ENCODE data around the gene EFNA4. TPM values are rescaled to one million over a fixed set of nuclear protein-coding genes. Genes with fewer than 3 reads are reported as not detected.

EFNA4 gene
- polyA plus RNA-seq, 2 of the 4 experiments (the other 2 are of a cell fraction): 3.1 to 8.7 TPM

DNA sequence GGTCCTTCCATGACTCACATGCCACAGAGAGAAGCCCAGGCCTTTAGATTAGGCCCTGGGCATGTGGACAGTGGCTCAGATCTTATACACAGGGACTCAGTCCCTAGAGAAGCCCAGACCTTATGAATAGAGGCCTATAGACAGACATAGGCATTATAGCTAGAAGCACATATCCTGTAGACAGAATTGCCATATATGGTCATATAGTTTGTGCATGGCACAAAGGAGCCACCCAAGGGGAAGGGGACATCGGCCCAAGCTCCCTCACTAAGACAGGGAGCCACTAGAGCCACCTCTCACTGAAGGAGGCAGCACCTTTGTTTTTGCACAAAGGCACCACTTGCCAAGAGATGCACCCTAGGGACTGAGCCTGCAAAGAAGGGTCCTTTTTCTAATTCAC lies 12.8 kb downstream of the EFNA4 start (continued):
- TF ChIP-seq MAZ (IDR thresholded peaks at IDR 0.05; ENCODE audit: borderline replicate concordance, low read depth, low read length) (no peak), CBX8 (IDR thresholded peaks at IDR 0.05) (no peak)
- TF ChIP-seq, protein P1, sequence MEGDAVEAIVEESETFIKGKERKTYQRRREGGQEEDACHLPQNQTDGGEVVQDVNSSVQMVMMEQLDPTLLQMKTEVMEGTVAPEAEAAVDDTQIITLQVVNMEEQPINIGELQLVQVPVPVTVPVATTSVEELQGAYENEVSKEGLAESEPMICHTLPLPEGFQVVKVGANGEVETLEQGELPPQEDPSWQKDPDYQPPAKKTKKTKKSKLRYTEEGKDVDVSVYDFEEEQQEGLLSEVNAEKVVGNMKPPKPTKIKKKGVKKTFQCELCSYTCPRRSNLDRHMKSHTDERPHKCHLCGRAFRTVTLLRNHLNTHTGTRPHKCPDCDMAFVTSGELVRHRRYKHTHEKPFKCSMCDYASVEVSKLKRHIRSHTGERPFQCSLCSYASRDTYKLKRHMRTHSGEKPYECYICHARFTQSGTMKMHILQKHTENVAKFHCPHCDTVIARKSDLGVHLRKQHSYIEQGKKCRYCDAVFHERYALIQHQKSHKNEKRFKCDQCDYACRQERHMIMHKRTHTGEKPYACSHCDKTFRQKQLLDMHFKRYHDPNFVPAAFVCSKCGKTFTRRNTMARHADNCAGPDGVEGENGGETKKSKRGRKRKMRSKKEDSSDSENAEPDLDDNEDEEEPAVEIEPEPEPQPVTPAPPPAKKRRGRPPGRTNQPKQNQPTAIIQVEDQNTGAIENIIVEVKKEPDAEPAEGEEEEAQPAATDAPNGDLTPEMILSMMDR (IDR thresholded peaks at IDR 0.05): no peak

DNA sequence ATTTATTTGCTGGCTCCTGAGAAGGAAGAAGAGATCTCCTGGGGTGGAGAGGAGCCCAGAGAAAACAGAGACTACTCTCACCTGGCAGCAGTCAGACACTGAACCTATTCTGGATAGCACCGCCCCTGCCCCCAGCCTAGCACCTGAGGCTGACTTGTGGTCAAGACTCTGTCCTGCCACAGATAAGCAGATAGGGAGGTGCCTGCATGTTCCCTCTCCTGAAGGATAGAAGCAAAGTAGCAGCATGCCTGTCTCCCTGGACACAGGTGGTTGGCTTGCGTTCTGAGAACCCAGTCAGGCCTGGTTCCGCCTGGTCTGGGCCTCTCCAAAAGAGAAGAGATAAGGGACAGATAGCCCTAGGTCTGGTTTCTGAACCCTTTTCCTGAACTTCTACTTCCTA lies 13.8 kb downstream of the EFNA4 start:
- DNase-seq (ENCODE audit: low read depth in 1 of 2, low spot score in 1 of 2) (no peak), ATAC-seq (no peak), FAIRE-seq (no peak)
- Histone ChIP-seq H3K4me3 (no peak overlapping the region), H3K4me1 (peaks cover 39% of the 10 kb centered on the region), H3K9me3 (no peaks in the 10 kb centered on the region), H3K27ac (no peak overlapping the region; a peak in 1 of 6 replicates), H3K4me2 (no peak overlapping the region)
- CTCF ChIA-PET: interaction anchor here (2.1 to 27.3 kb wide), 4 partner anchors 7 to 91 kb away, joined by 9 to 350 read pairs (median 168); partner anchors contain the start of genes ADAM15 and EFNA4
- TF ChIP-seq, protein P2, sequence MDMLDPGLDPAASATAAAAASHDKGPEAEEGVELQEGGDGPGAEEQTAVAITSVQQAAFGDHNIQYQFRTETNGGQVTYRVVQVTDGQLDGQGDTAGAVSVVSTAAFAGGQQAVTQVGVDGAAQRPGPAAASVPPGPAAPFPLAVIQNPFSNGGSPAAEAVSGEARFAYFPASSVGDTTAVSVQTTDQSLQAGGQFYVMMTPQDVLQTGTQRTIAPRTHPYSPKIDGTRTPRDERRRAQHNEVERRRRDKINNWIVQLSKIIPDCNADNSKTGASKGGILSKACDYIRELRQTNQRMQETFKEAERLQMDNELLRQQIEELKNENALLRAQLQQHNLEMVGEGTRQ (IDR thresholded peaks at IDR 0.05): no peak
- TF ChIP-seq PHF8 (IDR thresholded peaks at IDR 0.05; ENCODE audit: borderline replicate concordance, low read depth): no peak
- no peak for TF ChIP-seq CEBPB (IDR thresholded peaks at IDR 0.05)
- no peak for TF ChIP-seq EHMT2 (IDR thresholded peaks at IDR 0.05; ENCODE audit: low read depth)
- TF ChIP-seq HOXA7 (CRISPR knock-in tag; IDR thresholded peaks at IDR 0.05): no peak
- TF ChIP-seq, protein P1 (IDR thresholded peaks at IDR 0.05): no peak
- no peak for TF ChIP-seq CHD4 (IDR thresholded peaks at IDR 0.05; ENCODE audit: borderline replicate concordance)
- TF ChIP-seq JUNB (IDR thresholded peaks at IDR 0.05): no peak
- TF ChIP-seq RCOR1 (IDR thresholded peaks at IDR 0.05; ENCODE audit: low read depth, low read length): no peak
- no peak for TF ChIP-seq GATA3 (IDR thresholded peaks at IDR 0.05; ENCODE audit: borderline replicate concordance)
- no peak for TF ChIP-seq JUN (IDR thresholded peaks at IDR 0.05)
- TF ChIP-seq MYC (IDR thresholded peaks at IDR 0.05; ENCODE audit: borderline replicate concordance, low read length): no peak
- TF ChIP-seq ZFP36 (IDR thresholded peaks at IDR 0.05; ENCODE audit: borderline replicate concordance, partially characterized antibody): no peak
- no peak for TF ChIP-seq HOXB5 (CRISPR knock-in tag; IDR thresholded peaks at IDR 0.05)
- TF ChIP-seq, protein P3, sequence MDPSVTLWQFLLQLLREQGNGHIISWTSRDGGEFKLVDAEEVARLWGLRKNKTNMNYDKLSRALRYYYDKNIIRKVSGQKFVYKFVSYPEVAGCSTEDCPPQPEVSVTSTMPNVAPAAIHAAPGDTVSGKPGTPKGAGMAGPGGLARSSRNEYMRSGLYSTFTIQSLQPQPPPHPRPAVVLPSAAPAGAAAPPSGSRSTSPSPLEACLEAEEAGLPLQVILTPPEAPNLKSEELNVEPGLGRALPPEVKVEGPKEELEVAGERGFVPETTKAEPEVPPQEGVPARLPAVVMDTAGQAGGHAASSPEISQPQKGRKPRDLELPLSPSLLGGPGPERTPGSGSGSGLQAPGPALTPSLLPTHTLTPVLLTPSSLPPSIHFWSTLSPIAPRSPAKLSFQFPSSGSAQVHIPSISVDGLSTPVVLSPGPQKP (IDR thresholded peaks at IDR 0.05; ENCODE audit: low read depth, low read length): no peak
- POLR2A ChIA-PET: interaction anchor here (0.5 kb wide), 1 partner anchor 10 kb away, joined by 8 read pairs; no protein-coding TSS in a partner anchor
- 88% methylated on average over 2 of the region's 3 CpGs for WGBS (ENCODE audit: missing lambda C conversion rate)

Measured in A549 (cell line).